RWPE2 (cell line): ENCODE data around the gene CNIH3.

ENCODE experiments used
- ATAC-seq: fragments of 200-7000 bp; cut with Tn5 transposase; 3 replicates; pipeline ENCODE4 v1.9.1; 2021; ENCODE audit warnings: low read depth
- DNase-seq: peaks from one replicate; pipeline ENCODE4 v3.0.0-alpha.2; 2020; ENCODE audit warnings: low spot score
- H3K27ac ChIP-seq: fragments of 450-650 bp; 2 replicates; pipeline ENCODE4 v1.5.1; 2017; ENCODE audit warnings: mild to moderate bottlenecking; ENCODE audit not compliant: poor library complexity, severe bottlenecking
- H3K27me3 ChIP-seq: fragments of 250-450 bp; sonication (Bioruptor Pico); 2 replicates; pipeline ENCODE4 v1.5.1; 2021; ENCODE audit warnings: mild to moderate bottlenecking, moderate library complexity; ENCODE audit not compliant: insufficient read depth, poor library complexity, severe bottlenecking
- H3K36me3 ChIP-seq: fragments of 250-450 bp; sonication (Bioruptor Pico); 2 replicates; pipeline ENCODE4 v1.5.1; 2020; ENCODE audit warnings: low read depth, mild to moderate bottlenecking, moderate library complexity
- H3K4me1 ChIP-seq: fragments of 250-450 bp; sonication (Bioruptor Pico); 2 replicates; pipeline ENCODE4 v1.5.1; 2021; ENCODE audit warnings: mild to moderate bottlenecking, moderate library complexity; ENCODE audit not compliant: insufficient read depth, poor library complexity, severe bottlenecking
- H3K4me3 ChIP-seq: fragments of 250-450 bp; sonication (Bioruptor Pico); 2 replicates; pipeline ENCODE4 v1.5.1; 2021; ENCODE audit warnings: mild to moderate bottlenecking, moderate library complexity; ENCODE audit not compliant: severe bottlenecking
- H3K9me3 ChIP-seq: fragments of 250-450 bp; sonication (Bioruptor Pico); 2 replicates; pipeline ENCODE4 v1.5.1; 2021; ENCODE audit warnings: mild to moderate bottlenecking, moderate library complexity; ENCODE audit not compliant: severe bottlenecking
- TF ChIP-seq, protein P1 (sequence below): fragments of 450-650 bp; IDR thresholded peaks from one replicate; pipeline ENCODE4 v1.5.1; 2017; ENCODE audit warnings: mild to moderate bottlenecking, moderate library complexity; ENCODE audit not compliant: poor library complexity, severe bottlenecking

Gene CNIH3

GRCh38 chr1:224624432-224624831 is 8.3 kb downstream of the CNIH3 start:
- Histone ChIP-seq H3K36me3 (no peaks in the 10 kb centered on the region), H3K9me3 (no peaks in the 10 kb centered on the region), H3K4me3 (no peak overlapping the region), H3K27ac (no peak overlapping the region), H3K27me3 (no peaks in the 10 kb centered on the region), H3K4me1 (no peaks in the 10 kb centered on the region)
- TF ChIP-seq, protein P1, sequence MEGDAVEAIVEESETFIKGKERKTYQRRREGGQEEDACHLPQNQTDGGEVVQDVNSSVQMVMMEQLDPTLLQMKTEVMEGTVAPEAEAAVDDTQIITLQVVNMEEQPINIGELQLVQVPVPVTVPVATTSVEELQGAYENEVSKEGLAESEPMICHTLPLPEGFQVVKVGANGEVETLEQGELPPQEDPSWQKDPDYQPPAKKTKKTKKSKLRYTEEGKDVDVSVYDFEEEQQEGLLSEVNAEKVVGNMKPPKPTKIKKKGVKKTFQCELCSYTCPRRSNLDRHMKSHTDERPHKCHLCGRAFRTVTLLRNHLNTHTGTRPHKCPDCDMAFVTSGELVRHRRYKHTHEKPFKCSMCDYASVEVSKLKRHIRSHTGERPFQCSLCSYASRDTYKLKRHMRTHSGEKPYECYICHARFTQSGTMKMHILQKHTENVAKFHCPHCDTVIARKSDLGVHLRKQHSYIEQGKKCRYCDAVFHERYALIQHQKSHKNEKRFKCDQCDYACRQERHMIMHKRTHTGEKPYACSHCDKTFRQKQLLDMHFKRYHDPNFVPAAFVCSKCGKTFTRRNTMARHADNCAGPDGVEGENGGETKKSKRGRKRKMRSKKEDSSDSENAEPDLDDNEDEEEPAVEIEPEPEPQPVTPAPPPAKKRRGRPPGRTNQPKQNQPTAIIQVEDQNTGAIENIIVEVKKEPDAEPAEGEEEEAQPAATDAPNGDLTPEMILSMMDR = no peak
- no peak for ATAC-seq
- no peak for DNase-seq

DNA sequence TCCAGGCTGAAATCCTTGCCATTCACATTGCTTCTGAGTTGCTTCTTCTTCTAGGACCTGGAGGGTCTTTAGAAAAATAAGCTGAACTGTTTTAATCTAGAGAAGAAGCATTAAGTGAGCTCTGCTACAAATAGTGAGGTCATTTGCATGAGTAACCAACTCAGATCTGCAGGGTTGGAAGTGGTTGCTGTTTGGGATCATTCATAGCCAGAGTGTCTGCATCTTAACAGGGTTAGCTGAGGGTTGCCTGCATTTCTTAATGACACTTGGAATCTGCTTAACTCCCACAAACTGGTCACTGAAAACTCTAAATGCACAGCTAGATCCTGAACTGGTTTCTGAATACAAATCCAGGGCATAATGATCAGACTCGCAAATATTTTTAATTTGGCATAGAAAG is 9.9 kb downstream of the CNIH3 start:
- no peak for DNase-seq
- no peak overlapping the region for H3K4me3 ChIP-seq
- H3K4me1 ChIP-seq = no peaks in the 10 kb centered on the region
- ATAC-seq = no peak
- H3K36me3 ChIP-seq = no peaks in the 10 kb centered on the region
- H3K27me3 ChIP-seq = no peaks in the 10 kb centered on the region
- no peaks in the 10 kb centered on the region for H3K9me3 ChIP-seq
- no peak overlapping the region for H3K27ac ChIP-seq
- TF ChIP-seq, protein P1 = no peak

- TF ChIP-seq, protein P1 = no peak
- Histone ChIP-seq H3K4me1 (no peaks in the 10 kb centered on the region), H3K27ac (no peak overlapping the region), H3K36me3 (no peaks in the 10 kb centered on the region), H3K4me3 (no peak overlapping the region), H3K9me3 (no peaks in the 10 kb centered on the region), H3K27me3 (no peaks in the 10 kb centered on the region)
- DNase-seq (no peak), ATAC-seq (no peak)
Measured at GRCh38 chr1:224629965-224630364, 13.8 kb downstream of the CNIH3 start.

DNA sequence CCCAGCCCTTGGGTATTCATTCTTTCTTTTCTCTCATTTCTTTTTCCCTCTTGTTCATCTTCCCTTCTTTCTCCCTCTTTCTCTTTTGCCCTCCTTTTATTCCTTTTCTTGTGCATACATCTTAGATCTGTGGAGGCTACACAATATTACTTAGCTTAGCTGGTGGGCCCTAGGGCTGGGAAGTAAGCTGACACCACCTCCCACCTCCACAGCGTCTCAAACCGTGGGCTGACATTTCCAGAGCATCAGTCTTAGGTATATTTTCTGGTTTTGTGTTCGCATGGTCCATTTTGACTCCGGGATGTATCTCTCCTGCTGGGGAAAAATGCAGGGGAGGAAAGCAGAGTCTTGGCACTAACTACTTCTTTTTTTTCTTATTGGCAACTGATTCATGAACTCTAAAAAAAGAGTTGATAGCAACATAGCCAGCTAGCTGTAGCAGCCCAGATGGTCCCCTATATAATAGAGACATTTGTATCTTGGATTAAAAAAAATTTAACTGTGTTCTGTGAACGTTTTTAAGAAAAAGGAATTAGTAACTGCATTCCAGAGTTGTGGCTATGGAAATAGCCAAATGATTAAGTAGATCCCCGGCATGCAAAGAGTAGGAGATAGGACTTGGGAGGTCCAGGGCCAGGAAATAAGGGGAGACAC is 15.5 kb downstream of the CNIH3 start:
- TF ChIP-seq, protein P1 = no peak
- ATAC-seq = no peak
- no peak overlapping the region for H3K4me3 ChIP-seq
- H3K9me3 ChIP-seq = no peaks in the 10 kb centered on the region
- no peaks in the 10 kb centered on the region for H3K36me3 ChIP-seq
- H3K4me1 ChIP-seq = no peaks in the 10 kb centered on the region
- no peaks in the 10 kb centered on the region for H3K27me3 ChIP-seq
- no peak overlapping the region for H3K27ac ChIP-seq
- no peak for DNase-seq

DNA sequence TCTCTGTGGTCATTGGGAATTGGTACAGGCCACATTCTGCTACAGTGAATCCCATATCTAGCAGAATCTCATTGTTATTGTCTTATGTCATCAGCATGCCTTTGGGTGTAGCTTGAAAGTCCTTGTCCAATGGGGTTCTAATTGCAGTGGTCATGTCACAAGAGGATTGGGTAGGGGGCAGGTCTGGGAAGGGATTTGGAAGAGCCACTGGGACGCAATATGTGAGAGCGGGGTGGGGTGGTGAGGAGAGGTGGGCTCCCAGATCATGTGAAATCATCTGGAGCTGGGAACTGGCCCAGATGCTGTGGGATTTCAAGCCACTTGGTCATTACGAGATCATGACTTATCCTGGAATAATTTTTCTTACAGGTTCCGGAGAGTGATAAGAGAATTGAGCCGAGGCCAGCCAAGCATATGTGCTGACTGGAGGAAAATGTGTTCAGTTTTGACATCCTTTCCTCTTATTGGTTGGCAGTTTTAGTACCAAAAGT is 16.3 kb downstream of the CNIH3 start:
- Histone ChIP-seq H3K9me3 (no peaks in the 10 kb centered on the region), H3K4me1 (no peaks in the 10 kb centered on the region), H3K4me3 (no peak overlapping the region), H3K27ac (no peak overlapping the region), H3K36me3 (no peaks in the 10 kb centered on the region), H3K27me3 (no peaks in the 10 kb centered on the region)
- ATAC-seq (no peak), DNase-seq (no peak)
- TF ChIP-seq, protein P1 = no peak
